HG03280 (cell line): ENCODE data around the gene ZNF440.
"Not testable (repeated sequence)": the region's sequence is repeated elsewhere in the genome, so short reads cannot be mapped to it uniquely, and the experiment has no call there.

ENCODE experiments used
- ATAC-seq: cut with Tn5 transposase; IDR thresholded peaks from one replicate; pipeline ENCODE4 v1.9.1; 2021; ENCODE audit warnings: mild to moderate bottlenecking, moderate library complexity; ENCODE audit not compliant: unreplicated experiment

The ZNF440 gene

DNA sequence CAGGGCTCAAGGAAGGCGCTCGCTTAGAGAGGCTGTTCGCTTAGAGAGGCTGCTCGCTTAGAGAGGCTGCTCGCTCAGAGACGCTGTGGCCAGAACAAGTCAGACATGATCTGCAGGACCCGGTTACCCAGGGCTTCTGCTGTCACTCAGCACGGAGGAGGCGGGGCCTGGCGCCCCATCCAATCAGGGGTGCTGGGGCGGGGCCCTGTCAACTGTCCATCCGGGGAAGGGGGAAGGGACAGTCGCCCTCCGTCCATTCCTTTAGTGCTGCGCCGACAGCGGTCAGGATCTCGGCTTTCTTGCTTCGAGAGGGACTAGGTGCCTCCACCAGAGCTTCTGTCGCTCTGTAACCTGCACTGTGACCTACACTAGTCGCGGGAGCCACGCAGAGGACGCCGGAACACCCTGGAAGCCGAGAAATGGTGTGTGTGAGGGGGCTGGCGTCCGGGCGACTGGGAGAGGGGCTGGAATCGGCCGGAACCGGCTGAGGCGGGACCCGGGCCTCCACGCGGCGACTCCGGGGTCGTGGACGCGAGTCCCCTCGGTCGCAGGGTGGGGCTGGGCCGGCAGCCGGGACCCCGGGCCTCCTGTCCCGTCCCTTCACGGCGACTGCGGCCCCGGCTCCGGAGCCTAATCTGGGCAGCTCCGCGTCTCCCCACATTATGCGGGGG lies at the start of gene ZNF440:
Gene ZNF440 (plus strand): TSS at position 245 of the 671 bp plus-strand sequence. CDS start 175 bp downstream, at position 420.
- peak; percentile 100 for ATAC-seq

GRCh38 chr19:11766597-11767591 lies 47.2 kb upstream of the ZNF440 start, which contains the start of gene ZNF441:
Gene ZNF441 (plus strand): TSS chr19:11767000. CDS start chr19:11767194, 194 bp downstream.
- peak; percentile 90 for ATAC-seq

GRCh38 chr19:11767633-11768133 lies 46.4 kb upstream of the ZNF440 start:
- peak; percentile 17 for ATAC-seq

GRCh38 chr19:11769995-11770394 lies 44.1 kb upstream of the ZNF440 start:
- no peak for ATAC-seq

DNA sequence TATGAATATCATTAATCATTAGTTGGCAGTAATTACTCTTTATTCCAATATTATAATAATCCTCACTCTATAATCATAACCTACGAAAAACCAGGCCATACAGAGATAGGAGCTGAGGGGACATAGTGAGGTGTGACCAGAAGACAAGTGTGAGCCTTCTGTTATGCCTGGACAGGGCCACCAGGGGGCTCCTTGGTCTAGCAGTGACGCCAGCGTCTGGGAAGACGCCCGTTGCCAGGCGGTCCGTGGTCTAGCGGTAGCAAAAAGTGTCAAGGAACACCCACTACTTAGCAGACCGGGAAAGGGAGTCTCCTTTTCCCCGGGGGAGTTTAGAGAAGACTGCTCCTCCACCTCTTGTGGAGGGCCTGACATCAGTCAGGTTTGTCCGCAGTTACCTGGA lies 42.6 kb upstream of the ZNF440 start:
- not testable (repeated sequence) for ATAC-seq

- ATAC-seq, result not testable (repeated sequence)
Measured at GRCh38 chr19:11776669-11777068, 37.4 kb upstream of the ZNF440 start.

DNA sequence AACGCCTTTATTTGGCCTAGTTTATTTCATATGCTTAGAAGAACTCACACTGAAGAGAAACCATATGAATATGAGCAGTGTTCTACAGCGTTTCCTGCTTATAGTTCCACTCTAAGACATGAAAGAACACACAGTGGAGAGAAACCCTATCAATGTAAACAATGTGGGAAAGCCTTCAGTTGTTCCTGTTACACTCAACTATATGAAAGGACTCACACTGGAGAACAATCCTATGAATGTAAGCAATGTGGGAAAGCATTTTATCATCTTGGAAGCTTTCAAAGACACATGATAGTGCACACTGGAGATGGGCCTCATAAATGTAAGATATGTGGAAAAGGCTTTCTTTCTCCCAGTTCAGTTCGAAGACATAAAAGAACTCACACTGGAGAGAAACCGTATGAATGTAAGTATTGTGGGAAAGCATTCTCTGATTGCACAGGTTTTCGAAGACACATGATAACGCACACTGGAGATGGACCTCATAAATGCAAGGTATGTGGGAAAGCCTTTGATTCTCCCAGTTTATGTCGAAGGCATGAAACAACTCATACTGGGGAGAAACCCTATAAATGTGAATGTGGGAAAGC lies 33.5 kb upstream of the ZNF440 start:
- ATAC-seq, result no peak

- ATAC-seq, result no peak
Measured at GRCh38 chr19:11781295-11782057, 32.6 kb upstream of the ZNF440 start.

- ATAC-seq, result no peak
Measured at GRCh38 chr19:11783767-11784166, 30.3 kb upstream of the ZNF440 start.

DNA sequence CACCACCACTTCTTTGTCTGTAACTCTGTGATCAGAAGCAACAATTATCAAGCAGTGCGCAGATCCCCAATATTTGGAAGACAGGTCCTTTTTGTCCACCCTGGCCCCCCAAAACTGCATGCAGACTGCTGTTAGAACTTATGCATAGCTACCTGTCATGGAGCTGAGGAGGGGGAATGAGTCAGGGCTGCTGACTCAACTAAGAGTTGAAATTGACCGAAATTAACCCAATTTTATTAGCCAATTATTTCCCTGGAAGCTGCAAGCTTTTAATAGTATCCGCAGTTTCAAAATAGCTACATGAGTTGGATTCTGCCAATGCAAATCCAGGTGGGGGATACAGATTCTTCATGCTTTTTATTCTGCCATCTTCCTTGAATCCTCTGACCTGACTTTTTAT lies 29.7 kb upstream of the ZNF440 start:
- no peak for ATAC-seq

DNA sequence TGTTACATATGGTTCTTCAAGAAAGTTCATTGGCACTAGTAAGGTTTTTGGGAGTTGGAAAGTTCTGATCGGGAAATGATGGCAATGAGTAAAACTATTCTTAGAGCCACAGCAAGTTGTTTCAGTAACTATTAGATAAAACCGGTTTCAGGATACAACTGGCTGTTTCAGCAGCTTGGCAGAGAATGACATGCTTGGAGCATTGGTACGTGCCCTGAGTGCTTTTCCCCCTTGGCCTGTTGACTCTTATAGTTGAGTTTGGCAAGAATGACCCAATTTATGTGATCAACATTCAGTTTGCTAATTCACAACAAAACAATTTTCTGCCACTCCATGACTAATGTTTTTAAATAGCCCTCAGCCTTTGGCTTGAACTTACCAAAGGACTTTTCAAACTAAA lies 26.5 kb upstream of the ZNF440 start:
- no peak for ATAC-seq

DNA sequence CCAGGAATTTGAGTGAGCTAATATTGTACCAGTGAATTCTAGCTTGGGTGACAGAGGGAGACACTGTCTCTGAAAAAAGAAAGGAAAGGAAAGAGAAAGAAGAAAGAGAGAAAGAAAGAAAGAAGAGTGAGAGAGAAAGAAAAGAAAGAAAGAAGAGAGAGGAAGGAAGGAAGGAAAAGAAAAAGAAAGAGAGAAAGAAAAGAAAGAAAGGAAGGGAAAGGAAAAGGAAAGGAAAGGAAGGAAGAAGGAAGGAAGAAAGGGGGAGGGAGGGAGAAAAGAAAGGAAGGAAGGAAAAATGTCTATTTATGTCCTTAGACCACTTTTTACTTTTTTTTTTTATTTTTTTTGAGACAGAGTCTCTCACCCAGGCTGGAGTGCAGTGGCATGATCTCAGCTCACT lies 21.1 kb upstream of the ZNF440 start:
- no peak for ATAC-seq

GRCh38 chr19:11797491-11797890 lies 16.6 kb upstream of the ZNF440 start:
- ATAC-seq, result peak; percentile 56

DNA sequence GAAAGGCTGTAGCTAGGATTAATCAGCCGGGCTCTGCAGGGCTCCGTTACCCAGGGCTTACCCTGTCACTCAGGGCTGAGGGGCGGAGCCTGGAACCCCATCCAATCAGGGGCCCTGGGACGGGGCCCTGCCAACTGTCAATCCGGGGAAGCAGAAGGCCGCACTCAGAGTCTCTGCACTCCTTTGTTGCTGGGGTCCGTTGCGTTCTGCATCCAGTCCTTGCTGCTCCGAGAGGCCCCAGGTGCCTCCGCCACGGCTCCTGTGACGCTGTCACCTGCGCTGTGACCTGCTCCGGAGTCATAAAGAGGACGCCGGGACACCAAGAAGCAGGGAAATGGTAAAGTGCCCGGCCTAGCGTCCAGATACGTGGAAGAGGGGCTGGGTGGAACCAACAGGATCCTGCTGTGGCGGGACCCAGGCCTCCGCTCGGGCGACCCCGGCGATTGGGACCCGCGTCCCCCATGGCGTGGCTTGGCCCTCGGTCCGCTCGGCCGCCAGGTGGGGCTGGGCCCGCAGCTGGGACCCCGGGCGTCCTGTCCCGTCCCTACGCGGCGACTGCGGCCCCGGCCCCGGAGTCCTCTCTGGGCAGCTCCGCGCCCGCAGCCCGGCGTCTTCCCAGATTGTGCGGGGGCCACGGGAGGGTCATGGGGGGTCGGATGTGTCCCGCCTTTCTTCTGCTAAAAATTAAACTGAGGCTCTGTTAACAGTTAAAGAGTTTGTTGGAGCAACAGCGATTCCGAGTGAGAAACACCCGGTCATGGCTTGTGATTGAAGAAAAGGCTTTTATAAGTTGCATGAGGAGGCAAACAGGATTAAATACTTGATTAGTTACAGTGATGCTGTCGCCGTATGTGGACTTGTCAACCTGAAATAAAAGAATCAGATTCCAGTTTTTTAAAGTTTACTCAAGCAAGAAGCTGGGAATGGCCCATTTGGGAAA lies 15.4 kb upstream of the ZNF440 start, which contains the start of gene ZNF491:
Gene ZNF491 (plus strand): TSS at position 133 of the 940 bp plus-strand sequence. CDS start 7,431 bp downstream, outside the sequence.
- ATAC-seq, result peak; percentile 94

DNA sequence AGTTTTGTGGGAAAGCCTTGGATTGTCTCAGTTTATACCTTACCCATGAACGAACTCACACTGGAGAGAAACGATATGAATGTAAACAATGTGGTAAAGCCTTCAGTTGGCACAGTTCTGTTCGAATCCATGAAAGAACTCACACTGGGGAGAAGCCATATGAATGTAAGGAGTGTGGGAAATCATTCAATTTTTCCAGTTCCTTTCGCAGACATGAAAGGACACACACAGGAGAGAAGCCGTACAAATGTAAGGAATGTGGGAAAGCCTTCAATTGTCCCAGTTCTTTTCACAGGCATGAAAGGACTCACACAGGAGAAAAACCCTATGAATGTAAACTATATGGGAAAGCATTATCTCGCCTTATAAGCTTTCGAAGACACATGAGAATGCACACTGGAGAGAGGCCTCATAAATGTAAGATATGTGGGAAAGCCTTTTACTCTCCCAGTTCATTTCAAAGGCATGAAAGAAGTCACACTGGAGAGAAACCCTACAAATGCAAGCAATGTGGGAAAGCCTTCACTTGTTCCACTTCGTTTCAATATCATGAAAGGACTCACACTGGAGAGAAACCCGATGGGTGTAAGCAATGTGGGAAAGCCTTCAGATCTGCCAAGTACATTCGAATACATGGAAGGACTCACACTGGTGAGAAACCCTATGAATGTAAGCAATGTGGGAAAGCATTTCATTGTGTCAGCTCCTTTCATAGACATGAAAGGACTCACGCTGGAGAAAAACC lies 7.5 kb upstream of the ZNF440 start:
- no peak for ATAC-seq

GRCh38 chr19:11807099-11807380 lies 7.0 kb upstream of the ZNF440 start:
- ATAC-seq, result no peak

- ATAC-seq, result peak; percentile 20
Measured at GRCh38 chr19:11813703-11814028, 407 bp upstream of the ZNF440 start.

GRCh38 chr19:11814700-11815035 lies 595 bp downstream of the ZNF440 start:
- ATAC-seq, result no peak
